GM18907 (cell line): ENCODE data around the gene KCTD21.

Experiments
- ATAC-seq: cut with Tn5 transposase; IDR thresholded peaks from one replicate; pipeline ENCODE4 v1.9.1; 2021; ENCODE audit warnings: mild to moderate bottlenecking, moderate library complexity; ENCODE audit not compliant: unreplicated experiment

KCTD21 gene

DNA sequence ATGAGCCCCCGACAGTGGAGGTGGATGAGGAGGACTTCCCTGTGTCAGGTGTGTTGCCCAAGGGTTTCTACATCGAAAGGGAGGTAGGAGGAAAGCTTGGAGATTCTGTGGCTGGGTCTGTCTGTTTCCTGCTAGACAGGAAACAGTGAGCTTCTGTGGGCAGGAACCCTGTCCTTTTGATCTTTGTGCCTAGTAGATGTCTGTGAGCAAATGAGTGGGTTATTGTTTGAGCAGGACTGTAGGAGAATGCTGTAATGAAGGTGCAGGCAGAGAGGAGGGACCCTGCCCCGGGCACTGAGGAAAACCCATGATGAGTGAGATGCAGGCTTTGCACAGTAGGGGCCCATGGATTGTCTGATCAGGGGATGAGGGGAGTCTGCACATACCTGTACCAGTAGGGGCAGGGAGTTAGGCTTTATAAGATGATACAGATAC is 14.3 kb upstream of the KCTD21 start:
- ATAC-seq: no peak

GRCh38 chr11:78201096-78201818 is 12.8 kb upstream of the KCTD21 start:
- ATAC-seq: no peak

- no peak for ATAC-seq
Measured at GRCh38 chr11:78200553-78200952, 12.1 kb upstream of the KCTD21 start.

GRCh38 chr11:78200061-78200460 is 11.6 kb upstream of the KCTD21 start:
- ATAC-seq: no peak

DNA sequence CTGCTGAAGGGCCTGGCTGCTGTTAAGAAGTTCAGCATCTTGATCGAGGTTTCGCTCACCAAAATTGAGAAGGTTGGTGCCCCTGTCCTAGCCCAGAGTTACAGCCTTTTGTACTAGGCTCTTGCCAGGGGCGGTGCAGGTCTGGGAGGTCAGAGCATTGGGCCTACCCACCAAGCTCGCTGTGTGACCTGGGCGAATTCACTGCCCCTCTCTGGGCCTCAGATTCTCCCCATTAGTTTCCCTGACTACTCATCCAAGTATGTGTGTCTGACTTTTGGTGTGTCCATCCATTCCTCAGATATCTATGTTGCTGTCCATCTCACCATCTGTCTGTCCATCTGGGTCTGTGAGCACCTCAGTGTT is 11.2 kb upstream of the KCTD21 start:
- ATAC-seq: no peak

DNA sequence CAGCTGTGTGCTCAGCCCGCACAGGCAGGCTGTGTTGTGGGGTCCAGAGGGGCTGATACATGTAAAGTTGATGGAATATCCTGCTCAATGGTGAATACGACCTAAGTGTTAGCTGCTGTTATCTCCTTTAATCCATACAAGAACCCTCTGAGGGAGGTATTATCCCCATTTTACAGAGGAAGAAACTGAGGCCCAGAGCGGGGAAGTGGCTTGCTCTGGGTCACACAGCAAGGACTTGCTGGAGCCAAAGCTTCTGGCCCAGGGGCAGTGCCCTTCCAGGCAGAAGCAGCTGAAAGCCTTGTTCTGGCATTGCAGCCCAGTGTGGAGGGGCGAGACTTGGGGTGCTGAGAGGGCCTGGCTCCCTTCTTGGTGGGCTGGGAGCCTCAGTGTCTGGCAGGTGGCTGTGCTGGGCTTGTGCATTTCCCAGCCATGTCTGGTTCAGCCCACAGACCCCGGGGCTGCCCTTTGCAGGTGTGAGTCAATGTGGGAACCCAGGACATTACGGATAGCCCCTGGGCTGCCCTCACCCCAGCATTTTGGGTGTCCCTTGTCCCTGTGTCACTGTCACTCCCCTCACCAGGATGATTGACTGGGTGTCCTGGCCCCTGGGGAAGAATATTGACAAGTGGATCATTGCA is 10.7 kb upstream of the KCTD21 start:
- ATAC-seq: no peak

- no peak for ATAC-seq
Measured at GRCh38 chr11:78197816-78198215, 9.4 kb upstream of the KCTD21 start.

DNA sequence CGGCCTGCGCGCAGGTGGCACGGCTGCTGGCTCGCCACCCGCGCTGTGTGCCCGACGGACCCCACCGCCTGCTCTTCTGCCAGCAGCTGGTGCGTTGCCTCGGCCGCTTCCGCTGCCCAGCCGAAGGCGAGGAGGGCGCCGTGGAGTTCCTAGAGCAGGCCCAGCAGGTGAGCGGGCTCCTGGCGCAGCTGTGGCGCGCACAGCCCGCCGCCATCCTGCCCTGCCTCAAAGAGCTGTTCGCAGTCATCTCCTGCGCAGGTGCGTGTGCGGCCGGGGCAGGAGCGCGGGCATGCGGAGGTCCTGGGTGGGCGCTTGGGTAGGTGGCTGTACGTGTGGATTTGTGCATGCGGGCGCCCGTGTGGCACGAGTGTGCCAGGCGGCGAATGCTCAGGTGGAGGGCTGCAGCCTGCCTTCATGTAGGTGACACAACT is 8.2 kb upstream of the KCTD21 start:
- ATAC-seq: no peak

DNA sequence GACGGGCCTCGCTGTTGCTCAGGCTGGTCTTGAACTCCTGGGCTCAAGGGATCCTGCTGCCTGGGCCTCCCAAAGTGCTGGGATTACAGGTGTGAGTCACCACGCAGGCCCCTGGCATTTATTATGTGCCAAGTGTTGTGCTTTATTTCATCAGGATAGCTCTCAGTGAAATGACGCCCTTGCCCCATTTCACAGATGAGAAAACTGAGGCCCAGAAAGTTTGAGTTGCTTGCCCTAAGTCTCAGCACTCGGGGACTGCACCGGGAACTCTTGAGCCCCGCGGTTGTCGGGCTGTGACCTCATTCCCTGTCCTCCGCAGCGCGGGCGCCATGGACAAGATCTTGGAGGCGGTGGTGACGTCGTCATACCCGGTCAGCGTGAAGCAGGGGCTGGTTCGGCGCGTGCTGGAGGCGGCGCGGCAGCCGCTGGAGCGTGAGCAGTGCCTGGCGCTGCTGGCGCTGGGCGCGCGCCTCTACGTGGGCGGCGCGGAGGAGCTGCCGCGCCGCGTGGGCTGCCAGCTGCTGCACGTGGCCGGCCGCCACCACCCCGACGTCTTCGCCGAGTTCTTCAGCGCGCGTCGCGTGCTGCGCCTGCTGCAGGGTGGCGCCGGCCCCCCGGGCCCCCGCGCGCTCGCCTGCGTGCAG is 7.6 kb upstream of the KCTD21 start:
- no peak for ATAC-seq

- ATAC-seq: no peak
Measured at GRCh38 chr11:78194490-78194889, 6.1 kb upstream of the KCTD21 start.

DNA sequence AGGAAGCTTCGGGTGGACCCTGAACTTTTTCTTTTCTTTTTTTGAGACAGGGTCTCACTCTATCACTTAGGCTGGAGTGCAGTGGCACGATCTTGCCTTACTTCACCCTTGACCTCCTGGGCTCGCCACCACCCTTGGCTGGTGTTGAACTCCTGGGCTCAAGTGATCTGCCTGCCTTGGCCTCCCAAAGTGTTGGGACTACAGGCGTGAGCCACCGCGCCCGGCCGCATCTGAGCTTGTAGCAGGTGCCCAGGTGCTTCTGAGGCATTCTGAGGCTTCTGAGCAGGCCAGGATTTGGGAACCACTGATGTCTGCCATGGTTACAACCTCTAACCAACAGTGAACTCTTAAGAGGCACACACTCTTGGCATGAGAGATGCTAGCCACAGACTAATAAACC is 5.4 kb upstream of the KCTD21 start:
- ATAC-seq: no peak

DNA sequence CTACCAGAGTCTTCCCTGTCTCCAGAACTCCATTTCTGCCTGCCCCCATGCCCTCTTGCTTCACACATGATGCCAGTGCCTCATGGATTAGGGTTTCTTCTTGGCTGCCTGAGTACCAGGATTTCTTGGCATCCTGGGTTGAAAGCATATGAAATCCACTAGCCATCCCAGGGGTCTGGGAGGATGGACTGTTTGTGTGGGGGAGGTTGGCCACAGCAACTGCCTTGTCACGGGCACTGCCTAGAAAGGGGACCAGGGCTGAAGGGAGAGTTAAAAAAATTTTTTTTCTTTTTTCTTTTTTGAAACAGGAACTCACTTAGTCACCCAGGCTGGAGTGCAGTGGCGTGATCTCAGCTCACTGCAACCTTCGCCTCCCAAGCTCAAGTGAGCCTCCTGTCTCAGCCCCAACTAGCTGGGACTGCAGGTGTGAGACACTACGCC is 4.5 kb upstream of the KCTD21 start:
- no peak for ATAC-seq

- ATAC-seq: no peak
Measured at GRCh38 chr11:78192223-78192719, 3.8 kb upstream of the KCTD21 start.

DNA sequence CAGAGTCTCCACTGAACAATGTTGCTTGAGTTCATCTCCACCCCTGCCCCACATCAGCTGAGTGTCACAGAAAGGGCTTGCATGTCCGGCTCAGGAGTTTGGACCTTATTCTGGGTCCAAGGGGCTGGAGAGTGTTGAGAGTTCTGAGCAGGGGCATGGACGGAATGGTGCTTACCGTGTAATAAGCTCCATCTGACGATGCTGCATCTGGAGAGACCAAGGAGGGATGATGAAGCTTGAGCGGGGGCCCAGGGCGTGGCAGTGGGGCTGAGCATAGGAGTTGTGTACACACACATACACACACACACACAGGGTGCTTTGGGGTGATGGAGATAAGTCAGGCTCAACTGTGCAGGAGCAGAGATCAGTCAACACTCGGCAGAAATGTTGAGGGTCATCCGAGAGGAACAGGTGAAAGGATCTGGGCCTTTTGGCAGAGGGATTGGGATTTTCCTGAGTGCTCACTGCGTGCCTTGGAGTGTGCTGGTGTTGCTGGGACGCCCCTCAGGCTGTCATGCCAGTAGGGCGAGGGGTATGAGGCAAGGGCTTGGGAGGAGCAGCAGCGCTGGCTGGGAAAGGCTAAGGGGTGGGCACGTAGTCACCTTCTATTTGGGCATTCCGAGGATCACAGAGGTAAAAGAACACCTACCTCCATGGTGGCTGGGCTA is 2.6 kb upstream of the KCTD21 start:
- ATAC-seq: no peak

- ATAC-seq: no peak
Measured at GRCh38 chr11:78190374-78190773, 1.9 kb upstream of the KCTD21 start.

GRCh38 chr11:78189851-78190250 is 1.4 kb upstream of the KCTD21 start:
- no peak for ATAC-seq

GRCh38 chr11:78189174-78189724 is 823 bp upstream of the KCTD21 start:
- no peak for ATAC-seq

DNA sequence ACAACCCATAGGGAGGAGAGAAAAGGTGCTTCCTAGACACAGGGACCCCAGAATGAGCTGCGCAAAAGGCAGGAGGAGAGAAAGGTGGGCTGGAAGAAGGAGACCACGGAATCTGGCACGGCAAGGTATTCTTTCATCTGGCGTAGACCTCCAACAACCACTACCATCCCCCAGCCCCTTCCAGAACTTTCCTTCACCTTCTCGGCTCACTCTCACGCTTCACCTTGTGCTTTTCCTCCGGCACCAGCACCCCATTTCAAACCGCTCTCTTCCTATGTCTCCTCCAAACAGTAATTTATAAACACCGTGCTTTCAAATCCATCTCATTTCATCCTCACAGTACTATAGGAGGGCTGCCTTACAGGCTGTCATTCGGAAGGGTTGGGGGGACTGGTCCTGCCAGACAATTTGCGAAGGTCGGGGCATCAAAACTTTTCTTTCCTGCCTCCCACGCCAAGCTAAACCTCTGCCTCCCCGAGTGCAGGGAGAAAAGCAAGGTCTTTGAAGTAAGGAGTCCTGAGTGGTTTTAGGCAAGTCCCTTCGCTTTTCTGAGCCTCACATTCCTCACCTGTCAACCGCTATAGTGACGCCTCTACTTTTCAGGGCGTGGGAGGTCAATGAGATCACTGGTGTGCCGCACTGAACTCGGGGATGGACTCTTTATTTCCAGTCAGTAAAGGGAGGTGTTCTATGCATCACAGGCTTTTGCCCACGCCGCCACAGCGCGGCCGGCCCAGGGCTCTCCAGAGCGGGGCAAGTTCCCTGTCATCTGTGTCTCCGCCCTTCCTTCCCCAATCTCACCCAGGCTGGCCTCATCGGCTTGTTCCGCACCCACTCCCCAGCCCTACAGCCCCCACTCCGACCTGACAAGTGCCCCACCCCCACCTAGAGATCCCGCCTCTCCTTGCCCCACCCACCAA is 800 bp downstream of the KCTD21 start:
- peak; percentile 14 for ATAC-seq

DNA sequence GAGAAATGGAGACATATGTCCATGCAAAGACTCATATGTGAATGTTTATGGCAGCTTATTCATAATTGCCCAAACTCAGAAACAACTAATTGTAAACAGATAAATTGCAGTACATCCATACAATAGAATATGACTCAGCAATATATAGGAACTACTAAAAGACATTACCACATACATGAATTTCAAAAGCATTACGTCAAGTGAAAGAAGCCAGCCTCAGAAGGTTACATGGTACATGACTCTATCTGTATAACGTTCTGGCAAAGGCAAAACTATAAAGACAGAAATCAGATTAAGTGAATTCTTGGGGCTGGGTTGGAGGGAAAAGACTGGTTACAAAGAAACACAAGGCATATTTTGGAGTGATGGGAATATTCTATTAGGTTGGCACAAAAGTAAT is 7.2 kb downstream of the KCTD21 start:
- no peak for ATAC-seq

DNA sequence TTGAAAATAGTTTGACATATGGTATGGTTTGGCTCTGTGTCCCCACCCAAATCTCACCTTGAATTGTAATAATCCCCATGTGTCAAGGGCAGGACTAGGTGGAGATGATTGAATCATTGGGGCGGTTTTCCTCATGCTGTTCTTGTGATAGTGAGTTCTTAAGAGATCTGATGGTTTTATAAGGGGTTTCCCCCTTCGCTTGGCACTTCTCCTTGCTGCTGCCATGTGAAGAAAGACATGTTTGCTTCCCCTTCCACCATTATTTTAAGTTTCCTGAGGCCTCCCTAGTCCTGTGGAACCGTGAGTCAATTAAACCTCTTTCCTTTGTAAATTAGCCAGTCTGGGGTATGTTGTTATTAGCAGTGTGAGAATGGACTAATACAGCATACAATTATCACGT is 7.7 kb downstream of the KCTD21 start:
- no peak for ATAC-seq
